SK-N-SH treated with all-trans-retinoic acid at 6 μM for 48 hours (cell line): ENCODE results near the gene TIAM2.

Experiments
- ATAC-seq: fragments of 200-7000 bp; cut with Tn5 transposase; 3 replicates; pipeline ENCODE4 v1.9.1; 2020; ENCODE audit warnings: mild to moderate bottlenecking, moderate library complexity
- ARNTL ChIP-seq: fragments of 450-650 bp; formaldehyde crosslinking; IDR thresholded peaks from 2 replicates; pipeline ENCODE4 v1.5.0; 2020; ENCODE audit warnings: low read depth, mild to moderate bottlenecking, moderate library complexity, borderline replicate concordance
- GLIS3 ChIP-seq: fragments of 250-450 bp; sonication (Bioruptor Pico); IDR thresholded peaks from 2 replicates; pipeline ENCODE4 v1.5.0; 2020; ENCODE audit warnings: mild to moderate bottlenecking, moderate library complexity
- ISL1 ChIP-seq: fragments of 250-450 bp; sonication (Bioruptor Pico); IDR thresholded peaks from 2 replicates; pipeline ENCODE4 v2.1.2; 2022; ENCODE audit warnings: mild to moderate bottlenecking, moderate library complexity
- RARB ChIP-seq: fragments of 250-450 bp; sonication (Bioruptor Pico); IDR thresholded peaks from 2 replicates; pipeline ENCODE4 v1.8.0; 2021; ENCODE audit warnings: mild to moderate bottlenecking, moderate library complexity
- SNAI2 ChIP-seq: fragments of 250-450 bp; sonication (Bioruptor Pico); IDR thresholded peaks from 2 replicates; pipeline ENCODE4 v1.5.0; 2020; ENCODE audit warnings: mild to moderate bottlenecking, moderate library complexity
- TCF4 ChIP-seq: fragments of 250-450 bp; sonication (Bioruptor Pico); IDR thresholded peaks from 2 replicates; pipeline ENCODE4 v1.8.0; 2021; ENCODE audit warnings: mild to moderate bottlenecking, moderate library complexity, borderline replicate concordance
- TOX ChIP-seq: fragments of 250-450 bp; sonication (Bioruptor Pico); IDR thresholded peaks from 2 replicates; pipeline ENCODE4 v1.8.0; 2021; ENCODE audit warnings: mild to moderate bottlenecking, moderate library complexity, borderline replicate concordance
- ZC3H10 ChIP-seq: fragments of 250-450 bp; sonication (Bioruptor Pico); IDR thresholded peaks from 2 replicates; pipeline ENCODE4 v1.5.1; 2021; ENCODE audit warnings: mild to moderate bottlenecking, moderate library complexity
- ZFP3 ChIP-seq: fragments of 250-450 bp; sonication (Bioruptor Pico); IDR thresholded peaks from 2 replicates; pipeline ENCODE4 v1.5.0; 2020; ENCODE audit warnings: mild to moderate bottlenecking, moderate library complexity
- ZNF70 ChIP-seq: fragments of 450-650 bp; formaldehyde crosslinking; IDR thresholded peaks from 2 replicates; pipeline ENCODE4 v1.5.0; 2020; ENCODE audit warnings: mild to moderate bottlenecking, moderate library complexity
- ZNF8 ChIP-seq: fragments of 450-650 bp; formaldehyde crosslinking; IDR thresholded peaks from 2 replicates; pipeline ENCODE4 v1.5.0; 2020; ENCODE audit warnings: mild to moderate bottlenecking, moderate library complexity
- TF ChIP-seq, protein P1 (sequence below): fragments of 250-450 bp; sonication (Bioruptor Pico); IDR thresholded peaks from 2 replicates; pipeline ENCODE4 v1.5.1; 2020; ENCODE audit warnings: low read depth, mild to moderate bottlenecking, moderate library complexity
- TF ChIP-seq, protein P2 (sequence below): fragments of 250-450 bp; sonication (Bioruptor Pico); IDR thresholded peaks from 2 replicates; pipeline ENCODE4 v1.8.0; 2021; ENCODE audit warnings: low read depth, mild to moderate bottlenecking, moderate library complexity, borderline replicate concordance
- TF ChIP-seq, protein P3 (sequence below): fragments of 250-450 bp; sonication (Bioruptor Pico); IDR thresholded peaks from 2 replicates; pipeline ENCODE4 v1.5.1; 2021; ENCODE audit warnings: mild to moderate bottlenecking, moderate library complexity
- TF ChIP-seq, protein P4 (sequence below): fragments of 250-450 bp; sonication (Bioruptor Pico); IDR thresholded peaks from 2 replicates; pipeline ENCODE4 v1.5.0; 2020; ENCODE audit warnings: mild to moderate bottlenecking, moderate library complexity

TIAM2 gene

DNA sequence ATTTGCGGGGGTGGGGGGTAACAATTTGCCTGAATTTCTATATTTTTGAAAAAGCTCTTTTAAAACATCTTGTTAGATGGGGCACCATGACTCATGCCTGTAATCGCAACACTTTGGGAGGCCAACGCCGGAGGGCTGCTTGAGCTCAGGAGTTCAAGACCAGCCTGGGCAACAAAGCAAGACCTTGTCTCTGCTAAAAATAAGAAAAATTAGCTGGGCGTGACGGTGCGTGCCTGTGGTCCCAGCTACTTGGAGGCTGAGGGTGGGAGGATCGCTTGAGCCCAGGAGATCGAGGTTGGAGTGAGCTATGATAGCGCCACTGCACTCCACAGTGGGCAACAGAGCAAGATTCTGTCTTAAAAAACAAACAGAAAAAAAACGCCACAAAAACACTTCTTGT is 41.5 kb upstream of the TIAM2 start:
- ATAC-seq = no peak
- TF ChIP-seq ZNF8 (CRISPR knock-in tag) (no peak), TOX (CRISPR knock-in tag) (no peak), SNAI2 (CRISPR knock-in tag) (no peak), ARNTL (CRISPR knock-in tag) (no peak), ZNF70 (no peak)
- TF ChIP-seq, protein P1, sequence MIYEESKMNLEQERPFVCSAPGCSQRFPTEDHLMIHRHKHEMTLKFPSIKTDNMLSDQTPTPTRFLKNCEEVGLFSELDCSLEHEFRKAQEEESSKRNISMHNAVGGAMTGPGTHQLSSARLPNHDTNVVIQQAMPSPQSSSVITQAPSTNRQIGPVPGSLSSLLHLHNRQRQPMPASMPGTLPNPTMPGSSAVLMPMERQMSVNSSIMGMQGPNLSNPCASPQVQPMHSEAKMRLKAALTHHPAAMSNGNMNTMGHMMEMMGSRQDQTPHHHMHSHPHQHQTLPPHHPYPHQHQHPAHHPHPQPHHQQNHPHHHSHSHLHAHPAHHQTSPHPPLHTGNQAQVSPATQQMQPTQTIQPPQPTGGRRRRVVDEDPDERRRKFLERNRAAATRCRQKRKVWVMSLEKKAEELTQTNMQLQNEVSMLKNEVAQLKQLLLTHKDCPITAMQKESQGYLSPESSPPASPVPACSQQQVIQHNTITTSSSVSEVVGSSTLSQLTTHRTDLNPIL (CRISPR knock-in tag) = no peak
- TF ChIP-seq, protein P2, sequence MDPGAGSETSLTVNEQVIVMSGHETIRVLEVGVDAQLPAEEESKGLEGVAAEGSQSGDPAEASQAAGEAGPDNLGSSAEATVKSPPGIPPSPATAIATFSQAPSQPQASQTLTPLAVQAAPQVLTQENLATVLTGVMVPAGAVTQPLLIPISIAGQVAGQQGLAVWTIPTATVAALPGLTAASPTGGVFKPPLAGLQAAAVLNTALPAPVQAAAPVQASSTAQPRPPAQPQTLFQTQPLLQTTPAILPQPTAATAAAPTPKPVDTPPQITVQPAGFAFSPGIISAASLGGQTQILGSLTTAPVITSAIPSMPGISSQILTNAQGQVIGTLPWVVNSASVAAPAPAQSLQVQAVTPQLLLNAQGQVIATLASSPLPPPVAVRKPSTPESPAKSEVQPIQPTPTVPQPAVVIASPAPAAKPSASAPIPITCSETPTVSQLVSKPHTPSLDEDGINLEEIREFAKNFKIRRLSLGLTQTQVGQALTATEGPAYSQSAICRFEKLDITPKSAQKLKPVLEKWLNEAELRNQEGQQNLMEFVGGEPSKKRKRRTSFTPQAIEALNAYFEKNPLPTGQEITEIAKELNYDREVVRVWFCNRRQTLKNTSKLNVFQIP (CRISPR knock-in tag) = no peak

DNA sequence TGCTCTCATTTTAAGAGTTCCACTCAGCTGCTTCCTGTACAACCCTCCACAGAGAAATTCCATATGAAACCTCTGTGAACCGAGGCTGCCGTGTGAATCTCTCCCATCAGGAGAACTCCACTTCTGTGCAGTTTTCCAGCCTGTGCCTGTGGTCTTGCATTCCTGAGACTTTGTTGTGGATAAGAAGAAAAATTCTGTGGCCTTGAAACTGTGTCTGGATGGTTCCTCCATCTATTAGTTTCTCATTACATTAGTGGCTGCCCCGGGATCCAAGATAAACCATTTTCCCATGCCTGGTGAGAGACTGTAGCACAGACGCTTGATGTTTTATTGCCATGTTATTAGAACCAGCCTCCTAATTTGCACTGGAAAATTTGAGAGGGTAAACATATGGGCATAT is 40.8 kb upstream of the TIAM2 start:
- TF ChIP-seq TCF4 = peak; percentile 50; the same call in 1 of the 2 replicates
- TF ChIP-seq, protein P2 (CRISPR knock-in tag) = no peak
- ATAC-seq = no peak

DNA sequence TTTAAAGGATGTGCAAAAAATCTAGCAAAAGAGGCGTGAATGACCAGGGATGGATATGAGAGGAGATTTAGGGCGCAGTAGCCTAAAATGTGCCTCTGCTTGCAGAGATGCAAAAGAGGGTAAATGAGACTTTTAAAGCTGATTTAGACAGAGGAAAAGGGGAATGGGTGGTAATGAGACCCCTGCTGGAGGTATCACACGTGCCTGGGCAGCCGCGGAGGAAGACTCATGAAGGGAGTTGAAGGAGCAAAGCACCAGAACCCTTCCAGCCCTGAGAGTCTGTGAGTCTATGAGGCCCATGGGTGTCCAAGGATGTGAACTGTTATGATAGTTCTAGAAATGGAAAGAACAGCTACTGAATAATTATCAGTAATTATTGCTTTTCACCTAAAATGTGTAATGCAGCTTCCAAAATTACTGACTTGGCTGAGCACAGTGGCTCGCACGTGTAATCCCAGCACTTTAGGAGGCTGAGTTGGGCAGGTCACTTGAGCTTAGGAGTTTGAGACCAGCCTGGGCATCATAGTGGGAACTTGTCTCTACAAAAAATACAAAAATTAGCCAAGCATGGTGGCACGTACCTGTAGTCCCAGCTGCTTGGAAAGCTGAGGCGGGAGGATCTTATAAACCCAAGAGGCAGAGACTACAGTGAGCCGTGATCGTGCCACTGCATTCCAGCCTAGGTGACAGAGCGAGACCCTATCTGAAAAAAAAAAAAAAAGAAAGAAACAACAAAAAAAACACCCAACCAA is 38.2 kb upstream of the TIAM2 start:
- no peak for TF ChIP-seq RARB (CRISPR knock-in tag)
- TF ChIP-seq, all 23 proteins: peak for 0
- no peak for ATAC-seq

DNA sequence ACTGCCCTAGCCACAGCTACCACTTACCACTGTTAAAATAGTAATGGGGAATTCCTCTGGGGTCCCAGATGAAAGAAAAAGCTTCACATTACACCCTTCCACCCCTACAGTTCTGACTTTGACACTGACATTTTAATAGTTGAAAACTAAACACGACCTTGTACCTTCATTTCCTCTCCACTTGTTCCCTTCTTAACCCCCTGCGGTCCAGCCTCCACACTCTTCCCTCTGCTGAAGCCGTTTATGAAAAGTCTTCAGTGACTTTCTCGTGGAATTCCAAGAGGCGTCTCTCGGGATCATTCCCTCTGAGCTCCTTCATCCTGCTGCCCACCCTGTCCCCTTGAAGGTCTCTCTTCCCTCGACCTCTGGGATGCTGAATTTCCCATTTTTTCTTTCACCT is 36.6 kb upstream of the TIAM2 start:
- no peak for ATAC-seq
- no peak for TF ChIP-seq TCF4
- TF ChIP-seq, protein P1 (CRISPR knock-in tag) = no peak
- TF ChIP-seq, protein P3, sequence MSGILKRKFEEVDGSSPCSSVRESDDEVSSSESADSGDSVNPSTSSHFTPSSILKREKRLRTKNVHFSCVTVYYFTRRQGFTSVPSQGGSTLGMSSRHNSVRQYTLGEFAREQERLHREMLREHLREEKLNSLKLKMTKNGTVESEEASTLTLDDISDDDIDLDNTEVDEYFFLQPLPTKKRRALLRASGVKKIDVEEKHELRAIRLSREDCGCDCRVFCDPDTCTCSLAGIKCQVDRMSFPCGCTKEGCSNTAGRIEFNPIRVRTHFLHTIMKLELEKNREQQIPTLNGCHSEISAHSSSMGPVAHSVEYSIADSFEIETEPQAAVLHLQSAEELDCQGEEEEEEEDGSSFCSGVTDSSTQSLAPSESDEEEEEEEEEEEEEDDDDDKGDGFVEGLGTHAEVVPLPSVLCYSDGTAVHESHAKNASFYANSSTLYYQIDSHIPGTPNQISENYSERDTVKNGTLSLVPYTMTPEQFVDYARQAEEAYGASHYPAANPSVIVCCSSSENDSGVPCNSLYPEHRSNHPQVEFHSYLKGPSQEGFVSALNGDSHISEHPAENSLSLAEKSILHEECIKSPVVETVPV (CRISPR knock-in tag) = no peak
- TF ChIP-seq TOX (CRISPR knock-in tag) = no peak
- no peak for TF ChIP-seq ZNF8 (CRISPR knock-in tag)
- TF ChIP-seq, protein P4, sequence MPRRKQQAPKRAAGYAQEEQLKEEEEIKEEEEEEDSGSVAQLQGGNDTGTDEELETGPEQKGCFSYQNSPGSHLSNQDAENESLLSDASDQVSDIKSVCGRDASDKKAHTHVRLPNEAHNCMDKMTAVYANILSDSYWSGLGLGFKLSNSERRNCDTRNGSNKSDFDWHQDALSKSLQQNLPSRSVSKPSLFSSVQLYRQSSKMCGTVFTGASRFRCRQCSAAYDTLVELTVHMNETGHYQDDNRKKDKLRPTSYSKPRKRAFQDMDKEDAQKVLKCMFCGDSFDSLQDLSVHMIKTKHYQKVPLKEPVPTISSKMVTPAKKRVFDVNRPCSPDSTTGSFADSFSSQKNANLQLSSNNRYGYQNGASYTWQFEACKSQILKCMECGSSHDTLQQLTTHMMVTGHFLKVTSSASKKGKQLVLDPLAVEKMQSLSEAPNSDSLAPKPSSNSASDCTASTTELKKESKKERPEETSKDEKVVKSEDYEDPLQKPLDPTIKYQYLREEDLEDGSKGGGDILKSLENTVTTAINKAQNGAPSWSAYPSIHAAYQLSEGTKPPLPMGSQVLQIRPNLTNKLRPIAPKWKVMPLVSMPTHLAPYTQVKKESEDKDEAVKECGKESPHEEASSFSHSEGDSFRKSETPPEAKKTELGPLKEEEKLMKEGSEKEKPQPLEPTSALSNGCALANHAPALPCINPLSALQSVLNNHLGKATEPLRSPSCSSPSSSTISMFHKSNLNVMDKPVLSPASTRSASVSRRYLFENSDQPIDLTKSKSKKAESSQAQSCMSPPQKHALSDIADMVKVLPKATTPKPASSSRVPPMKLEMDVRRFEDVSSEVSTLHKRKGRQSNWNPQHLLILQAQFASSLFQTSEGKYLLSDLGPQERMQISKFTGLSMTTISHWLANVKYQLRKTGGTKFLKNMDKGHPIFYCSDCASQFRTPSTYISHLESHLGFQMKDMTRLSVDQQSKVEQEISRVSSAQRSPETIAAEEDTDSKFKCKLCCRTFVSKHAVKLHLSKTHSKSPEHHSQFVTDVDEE = no peak
- TF ChIP-seq GLIS3 (CRISPR knock-in tag) = no peak
- no peak for TF ChIP-seq ZFP3 (CRISPR knock-in tag)
- no peak for TF ChIP-seq ARNTL (CRISPR knock-in tag)
- TF ChIP-seq ISL1 (CRISPR knock-in tag) = no peak
- TF ChIP-seq ZC3H10 (CRISPR knock-in tag) = no peak
